Renal pelvis (tissue), 4 donors: Measurements from ENCODE around the gene HBM. TPM values are rescaled to one million over a fixed set of nuclear protein-coding genes. Genes with fewer than 3 reads are reported as not detected.
"Not testable (repeated sequence)": the region's sequence is repeated elsewhere in the genome, so short reads cannot be mapped to it uniquely, and the experiment has no call there.

Source experiments
- DNase-seq: peaks from one replicate; pipeline ENCODE4 v3.0.0-alpha.2; 2013
- polyA plus RNA-seq, 3 donors: library from polyadenylated mRNA; unstranded; fragments of 120-200 nt; gene quantifications; one replicate each; pipeline ENCODE4 v1.2.1, GENCODE V29; 2013; ENCODE audit not compliant: insufficient read length in 3 of 3

Gene HBM
- polyA plus RNA-seq, 3 donors: 3.2 to 5.6 (median 4.8) TPM

- no peak for DNase-seq
Measured at GRCh38 chr16:164827-165538, 795 bp upstream of the HBM start.

DNA sequence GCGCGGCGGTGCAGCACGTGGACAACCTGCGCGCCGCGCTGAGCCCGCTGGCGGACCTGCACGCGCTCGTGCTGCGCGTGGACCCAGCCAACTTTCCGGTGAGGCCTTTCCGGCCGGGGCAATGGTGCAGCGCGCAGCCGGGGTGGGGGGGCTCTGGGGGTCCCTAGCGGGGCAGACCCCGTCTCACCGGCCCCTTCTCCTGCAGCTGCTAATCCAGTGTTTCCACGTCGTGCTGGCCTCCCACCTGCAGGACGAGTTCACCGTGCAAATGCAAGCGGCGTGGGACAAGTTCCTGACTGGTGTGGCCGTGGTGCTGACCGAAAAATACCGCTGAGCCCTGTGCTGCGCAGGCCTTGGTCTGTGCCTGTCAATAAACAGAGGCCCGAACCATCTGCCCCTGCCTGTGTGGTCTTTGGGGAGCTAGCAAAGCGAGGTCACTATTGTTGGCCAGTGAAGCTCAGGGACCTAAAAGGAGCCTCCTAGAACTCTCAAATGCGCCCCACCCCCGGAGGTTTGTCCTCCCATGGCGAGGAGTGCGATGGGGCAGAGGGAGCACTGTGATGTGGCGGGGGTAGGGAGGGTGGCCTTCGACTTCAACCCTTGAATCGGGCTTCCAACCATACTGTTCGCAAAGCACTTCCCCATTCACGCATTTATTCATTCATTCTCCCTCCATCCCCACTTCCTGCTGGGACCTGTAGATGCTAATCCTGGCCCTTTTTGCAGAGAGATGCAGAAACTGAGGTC lies 770 bp downstream of the HBM start:
- no peak for DNase-seq

GRCh38 chr16:167122-167690 lies 1.4 kb downstream of the HBM start:
- DNase-seq: no peak

DNA sequence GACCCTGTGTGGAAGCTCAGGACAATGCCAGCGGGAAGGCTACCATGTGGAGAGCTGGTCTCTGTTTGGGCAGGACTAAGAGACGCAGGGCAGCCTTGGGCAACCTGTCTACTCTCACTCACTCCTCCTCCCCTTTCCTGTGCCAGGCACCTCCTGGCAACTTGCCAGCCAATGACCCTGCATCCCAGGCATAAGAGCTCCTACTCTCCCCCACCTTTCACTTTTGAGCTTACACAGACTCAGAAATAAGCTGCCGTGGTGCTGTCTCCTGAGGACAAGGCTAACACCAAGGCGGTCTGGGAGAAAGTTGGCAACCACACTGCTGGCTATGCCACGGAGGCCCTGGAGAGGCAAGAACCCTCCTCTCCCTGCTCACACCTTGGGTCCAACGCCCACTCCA lies 2.6 kb downstream of the HBM start:
- no peak for DNase-seq

GRCh38 chr16:169014-169413 lies 3.2 kb downstream of the HBM start:
- DNase-seq: no peak

DNA sequence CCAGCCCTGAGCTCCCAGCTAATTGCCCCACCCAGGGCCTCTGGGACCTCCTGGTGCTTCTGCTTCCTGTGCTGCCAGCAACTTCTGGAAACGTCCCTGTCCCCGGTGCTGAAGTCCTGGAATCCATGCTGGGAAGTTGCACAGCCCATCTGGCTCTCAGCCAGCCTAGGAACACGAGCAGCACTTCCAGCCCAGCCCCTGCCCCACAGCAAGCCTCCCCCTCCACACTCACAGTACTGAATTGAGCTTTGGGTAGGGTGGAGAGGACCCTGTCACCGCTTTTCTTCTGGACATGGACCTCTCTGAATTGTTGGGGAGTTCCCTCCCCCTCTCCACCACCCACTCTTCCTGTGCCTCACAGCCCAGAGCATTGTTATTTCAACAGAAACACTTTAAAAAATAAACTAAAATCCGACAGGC lies 4.3 kb downstream of the HBM start:
- DNase-seq: not testable (repeated sequence)

DNA sequence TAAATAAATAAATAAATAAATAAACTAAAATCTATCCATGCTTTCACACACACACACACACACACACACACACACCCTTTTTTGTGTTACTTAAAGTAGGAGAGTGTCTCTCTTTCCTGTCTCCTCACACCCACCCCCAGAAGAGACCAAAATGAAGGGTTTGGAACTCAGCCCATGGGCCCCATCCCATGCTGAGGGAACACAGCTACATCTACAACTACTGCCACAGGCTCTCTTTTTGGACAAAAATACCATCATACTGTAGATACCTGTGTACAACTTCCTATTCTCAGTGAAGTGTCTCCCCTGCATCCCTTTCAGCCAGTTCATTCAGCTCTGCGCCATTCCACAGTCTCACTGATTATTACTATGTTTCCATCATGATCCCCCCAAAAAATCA lies 5.0 kb downstream of the HBM start:
- DNase-seq: no peak

DNA sequence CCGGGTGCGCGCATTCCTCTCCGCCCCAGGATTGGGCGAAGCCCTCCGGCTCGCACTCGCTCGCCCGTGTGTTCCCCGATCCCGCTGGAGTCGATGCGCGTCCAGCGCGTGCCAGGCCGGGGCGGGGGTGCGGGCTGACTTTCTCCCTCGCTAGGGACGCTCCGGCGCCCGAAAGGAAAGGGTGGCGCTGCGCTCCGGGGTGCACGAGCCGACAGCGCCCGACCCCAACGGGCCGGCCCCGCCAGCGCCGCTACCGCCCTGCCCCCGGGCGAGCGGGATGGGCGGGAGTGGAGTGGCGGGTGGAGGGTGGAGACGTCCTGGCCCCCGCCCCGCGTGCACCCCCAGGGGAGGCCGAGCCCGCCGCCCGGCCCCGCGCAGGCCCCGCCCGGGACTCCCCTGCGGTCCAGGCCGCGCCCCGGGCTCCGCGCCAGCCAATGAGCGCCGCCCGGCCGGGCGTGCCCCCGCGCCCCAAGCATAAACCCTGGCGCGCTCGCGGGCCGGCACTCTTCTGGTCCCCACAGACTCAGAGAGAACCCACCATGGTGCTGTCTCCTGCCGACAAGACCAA lies 6.7 kb downstream of the HBM start, which contains the start of gene HBA2:
Gene HBA2, plus strand, starts transcription at position 503 of the 568 bp plus-strand sequence. Its CDS starts 37 bp downstream, at position 540.
- DNase-seq: not testable (repeated sequence)

GRCh38 chr16:173211-173854 lies 7.6 kb downstream of the HBM start:
- DNase-seq: not testable (repeated sequence)

DNA sequence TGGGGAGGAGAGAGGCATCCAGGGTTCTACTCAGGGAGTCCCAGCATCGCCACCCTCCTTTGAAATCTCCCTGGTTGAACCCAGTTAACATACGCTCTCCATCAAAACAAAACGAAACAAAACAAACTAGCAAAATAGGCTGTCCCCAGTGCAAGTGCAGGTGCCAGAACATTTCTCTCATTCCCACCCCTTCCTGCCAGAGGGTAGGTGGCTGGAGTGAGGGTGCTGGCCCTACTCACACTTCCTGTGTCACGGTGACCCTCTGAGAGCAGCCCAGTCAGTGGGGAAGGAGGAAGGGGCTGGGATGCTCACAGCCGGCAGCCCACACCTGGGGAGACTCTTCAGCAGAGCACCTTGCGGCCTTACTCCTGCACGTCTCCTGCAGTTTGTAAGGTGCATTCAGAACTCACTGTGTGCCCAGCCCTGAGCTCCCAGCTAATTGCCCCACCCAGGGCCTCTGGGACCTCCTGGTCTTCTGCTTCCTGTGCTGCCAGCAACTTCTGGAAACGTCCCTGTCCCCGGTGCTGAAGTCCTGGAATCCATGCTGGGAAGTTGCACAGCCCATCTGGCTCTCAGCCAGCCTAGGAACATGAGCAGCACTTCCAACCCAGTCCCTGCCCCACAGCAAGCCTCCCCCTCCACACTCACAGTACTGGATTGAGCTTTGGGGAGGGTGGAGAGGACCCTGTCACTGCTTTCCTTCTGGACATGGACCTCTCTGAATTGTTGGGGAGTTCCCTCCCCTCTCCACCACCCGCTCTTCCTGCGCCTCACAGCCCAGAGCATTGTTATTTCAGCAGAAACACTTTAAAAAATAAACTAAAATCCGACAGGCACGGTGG lies 8.4 kb downstream of the HBM start:
- not testable (repeated sequence) for DNase-seq

DNA sequence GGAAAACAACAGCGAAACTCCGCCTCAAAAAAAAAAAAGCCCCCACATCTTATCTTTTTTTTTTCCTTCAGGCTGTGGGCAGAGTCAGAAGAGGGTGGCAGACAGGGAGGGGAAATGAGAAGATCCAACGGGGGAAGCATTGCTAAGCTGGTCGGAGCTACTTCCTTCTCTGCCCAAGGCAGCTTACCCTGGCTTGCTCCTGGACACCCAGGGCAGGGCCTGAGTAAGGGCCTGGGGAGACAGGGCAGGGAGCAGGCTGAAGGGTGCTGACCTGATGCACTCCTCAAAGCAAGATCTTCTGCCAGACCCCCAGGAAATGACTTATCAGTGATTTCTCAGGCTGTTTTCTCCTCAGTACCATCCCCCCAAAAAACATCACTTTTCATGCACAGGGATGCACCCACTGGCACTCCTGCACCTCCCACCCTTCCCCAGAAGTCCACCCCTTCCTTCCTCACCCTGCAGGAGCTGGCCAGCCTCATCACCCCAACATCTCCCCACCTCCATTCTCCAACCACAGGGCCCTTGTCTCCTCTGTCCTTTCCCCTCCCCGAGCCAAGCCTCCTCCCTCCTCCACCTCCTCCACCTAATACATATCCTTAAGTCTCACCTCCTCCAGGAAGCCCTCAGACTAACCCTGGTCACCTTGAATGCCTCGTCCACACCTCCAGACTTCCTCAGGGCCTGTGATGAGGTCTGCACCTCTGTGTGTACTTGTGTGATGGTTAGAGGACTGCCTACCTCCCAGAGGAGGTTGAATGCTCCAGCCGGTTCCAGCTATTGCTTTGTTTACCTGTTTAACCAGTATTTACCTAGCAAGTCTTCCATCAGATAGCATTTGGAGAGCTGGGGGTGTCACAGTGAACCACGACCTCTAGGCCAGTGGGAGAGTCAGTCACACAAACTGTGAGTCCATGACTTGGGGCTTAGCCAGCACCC lies 9.5 kb downstream of the HBM start:
- no peak for DNase-seq

- DNase-seq: not testable (repeated sequence)
Measured at GRCh38 chr16:176006-176405, 10.2 kb downstream of the HBM start.

DNA sequence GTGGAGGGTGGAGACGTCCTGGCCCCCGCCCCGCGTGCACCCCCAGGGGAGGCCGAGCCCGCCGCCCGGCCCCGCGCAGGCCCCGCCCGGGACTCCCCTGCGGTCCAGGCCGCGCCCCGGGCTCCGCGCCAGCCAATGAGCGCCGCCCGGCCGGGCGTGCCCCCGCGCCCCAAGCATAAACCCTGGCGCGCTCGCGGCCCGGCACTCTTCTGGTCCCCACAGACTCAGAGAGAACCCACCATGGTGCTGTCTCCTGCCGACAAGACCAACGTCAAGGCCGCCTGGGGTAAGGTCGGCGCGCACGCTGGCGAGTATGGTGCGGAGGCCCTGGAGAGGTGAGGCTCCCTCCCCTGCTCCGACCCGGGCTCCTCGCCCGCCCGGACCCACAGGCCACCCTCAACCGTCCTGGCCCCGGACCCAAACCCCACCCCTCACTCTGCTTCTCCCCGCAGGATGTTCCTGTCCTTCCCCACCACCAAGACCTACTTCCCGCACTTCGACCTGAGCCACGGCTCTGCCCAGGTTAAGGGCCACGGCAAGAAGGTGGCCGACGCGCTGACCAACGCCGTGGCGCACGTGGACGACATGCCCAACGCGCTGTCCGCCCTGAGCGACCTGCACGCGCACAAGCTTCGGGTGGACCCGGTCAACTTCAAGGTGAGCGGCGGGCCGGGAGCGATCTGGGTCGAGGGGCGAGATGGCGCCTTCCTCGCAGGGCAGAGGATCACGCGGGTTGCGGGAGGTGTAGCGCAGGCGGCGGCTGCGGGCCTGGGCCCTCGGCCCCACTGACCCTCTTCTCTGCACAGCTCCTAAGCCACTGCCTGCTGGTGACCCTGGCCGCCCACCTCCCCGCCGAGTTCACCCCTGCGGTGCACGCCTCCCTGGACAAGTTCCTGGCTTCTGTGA lies 11.0 kb downstream of the HBM start, which contains the start of gene HBA1:
Gene HBA1, plus strand, starts transcription at position 204 of the 906 bp plus-strand sequence. Its CDS starts 37 bp downstream, at position 241.
- not testable (repeated sequence) for DNase-seq

GRCh38 chr16:177394-177822 lies 11.6 kb downstream of the HBM start:
- no peak for DNase-seq

DNA sequence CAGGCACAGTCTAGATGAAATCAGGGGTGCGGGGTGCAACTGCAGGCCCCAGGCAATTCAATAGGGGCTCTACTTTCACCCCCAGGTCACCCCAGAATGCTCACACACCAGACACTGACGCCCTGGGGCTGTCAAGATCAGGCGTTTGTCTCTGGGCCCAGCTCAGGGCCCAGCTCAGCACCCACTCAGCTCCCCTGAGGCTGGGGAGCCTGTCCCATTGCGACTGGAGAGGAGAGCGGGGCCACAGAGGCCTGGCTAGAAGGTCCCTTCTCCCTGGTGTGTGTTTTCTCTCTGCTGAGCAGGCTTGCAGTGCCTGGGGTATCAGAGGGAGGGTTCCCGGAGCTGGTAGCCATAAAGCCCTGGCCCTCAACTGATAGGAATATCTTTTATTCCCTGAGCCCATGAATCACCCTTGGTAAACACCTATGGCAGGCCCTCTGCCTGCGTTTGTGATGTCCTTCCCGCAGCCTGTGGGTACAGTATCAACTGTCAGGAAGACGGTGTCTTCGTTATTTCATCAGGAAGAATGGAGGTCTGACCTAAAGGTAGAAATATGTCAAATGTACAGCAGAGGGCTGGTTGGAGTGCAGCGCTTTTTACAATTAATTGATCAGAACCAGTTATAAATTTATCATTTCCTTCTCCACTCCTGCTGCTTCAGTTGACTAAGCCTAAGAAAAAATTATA lies 12.3 kb downstream of the HBM start:
- DNase-seq: no peak

DNA sequence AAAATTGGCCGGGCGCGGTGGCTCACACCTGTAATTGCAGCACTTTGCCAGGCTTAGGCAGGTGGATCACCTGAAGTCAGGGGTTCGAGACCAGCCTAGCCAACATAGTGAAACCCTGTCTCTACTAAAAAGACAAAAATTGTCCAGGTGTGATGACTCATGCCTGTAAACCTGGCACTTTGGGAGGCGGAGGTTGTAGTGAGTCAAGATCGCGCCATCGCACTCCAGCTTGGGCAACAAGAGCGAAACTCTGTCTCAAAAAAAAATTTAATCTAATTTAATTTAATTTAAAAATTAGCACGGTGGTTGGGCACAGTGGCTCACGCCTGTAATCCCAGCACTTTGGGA lies 12.9 kb downstream of the HBM start:
- DNase-seq: no peak

- no peak for DNase-seq
Measured at GRCh38 chr16:179211-180092, 13.7 kb downstream of the HBM start.
